C4-2B (cell line): Measurements from ENCODE around the gene DGKD.

Experiments used
- CTCF ChIP-seq: fragments of 450-650 bp; conservative IDR thresholded peaks from 2 replicates; pipeline ENCODE4 v1.5.1; 2017; ENCODE audit warnings: mild to moderate bottlenecking
- ZFX ChIP-seq: fragments of 450-650 bp; IDR thresholded peaks from 2 replicates; pipeline ENCODE4 v1.6.1; 2017

DNA sequence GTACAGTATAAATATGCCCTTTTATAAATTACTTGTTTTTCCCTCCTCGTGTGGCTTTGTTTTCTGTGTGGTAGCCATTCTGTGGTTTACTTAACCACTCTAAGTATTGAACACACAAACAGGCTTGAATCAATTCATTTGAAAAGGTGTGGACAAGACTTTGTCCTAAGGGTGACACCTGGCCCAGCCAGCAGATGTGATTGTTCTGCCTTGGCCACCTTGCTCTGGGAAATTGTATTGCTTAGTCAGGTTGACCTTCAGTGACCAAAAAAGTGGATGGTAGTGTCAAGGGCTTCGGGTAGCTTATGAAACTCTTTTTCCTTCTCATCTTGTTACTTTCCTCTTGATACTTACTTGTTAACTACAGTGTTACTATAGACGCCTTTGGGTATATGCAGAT lies 61.9 kb downstream of the DGKD start:
- no peak for TF ChIP-seq CTCF
- TF ChIP-seq ZFX: no peak
